GM12878 (cell line): Measurements from ENCODE around the gene TMUB1. TPM values are rescaled to one million over a fixed set of nuclear protein-coding genes. Genes with fewer than 3 reads are reported as not detected.

Experiments used
- ATAC-seq: fragments of 200-7000 bp; cut with Tn5 transposase; 3 replicates; pipeline ENCODE4 v1.9.1; 2020; ENCODE audit warnings: mild to moderate bottlenecking, moderate library complexity
- BruUV-seq: library from RNA; stranded (reverse); fragments of 400-500 nt; replicated peaks from 2 replicates; lab custom pipeline; 2021; lab: Mats Ljungman, UMichigan
- CTCF ChIA-PET: fragments of 300-600 bp; sonication (Branson Sonifier 250); formaldehyde crosslinking; extraction: SDS; loops from one replicate; lab custom pipeline; 2021; ENCODE audit warnings: inconsistent platforms; lab: Yijun Ruan, JAX
- POLR2A ChIA-PET: fragments of 350-600 bp; formaldehyde crosslinking; extraction: SDS; loops from one replicate; lab custom pipeline; 2021; ENCODE audit warnings: inconsistent platforms; lab: Charles Lee
- RAD21 ChIA-PET: fragments of 300-600 bp; sonication (Branson Sonifier 250); formaldehyde crosslinking; loops from one replicate; lab custom pipeline; 2023; ENCODE audit warnings: antibody characterized with exemption; ENCODE audit not compliant: unreplicated experiment; lab: Charles Lee
- SMC1A ChIA-PET: fragments of 300-600 bp; sonication (Branson Sonifier 250); formaldehyde crosslinking; loops from one replicate; lab custom pipeline; 2023; ENCODE audit not compliant: unreplicated experiment, uncharacterized antibody; lab: Charles Lee
- DNase-seq: peaks from one replicate; pipeline ENCODE4 v3.0.0-alpha.2; 2011; ENCODE audit warnings: low read depth, low spot score
- FAIRE-seq: peaks from 3 replicates; lab custom pipeline; 2011; peaks lifted over from hg19 to GRCh38; lab: Jason Lieb, UNC
- H2AFZ ChIP-seq: 2 replicates; pipeline ENCODE4 v1.6.0; 2011; ENCODE audit warnings: low read depth, low read length, control low read depth; ENCODE audit not compliant: control insufficient read depth
- H3K27ac ChIP-seq: 2 replicates; pipeline ENCODE4 v1.5.1; 2011; ENCODE audit warnings: control low read depth; ENCODE audit not compliant: control insufficient read depth, insufficient read depth
- H3K27me3 ChIP-seq, 2 experiments: replicated peaks in 1 of 2; 2 replicates each; pipeline versions ENCODE4 v1.6.0 to v1.6.1; 2011; ENCODE audit warnings: low read length in 1 of 2; ENCODE audit not compliant: control insufficient read depth in 2 of 2, insufficient read depth in 2 of 2
- H3K36me3 ChIP-seq, 2 experiments: 2 replicates each; pipeline ENCODE4 v1.5.1; 2011; ENCODE audit warnings: low read length in 1 of 2; ENCODE audit not compliant: control insufficient read depth in 2 of 2, insufficient read depth in 2 of 2
- H3K4me1 ChIP-seq: 2 replicates; pipeline ENCODE4 v1.6.1; 2011; ENCODE audit warnings: mild to moderate bottlenecking, low read length, moderate library complexity, mixed read lengths; ENCODE audit not compliant: control insufficient read depth, insufficient read depth
- H3K4me2 ChIP-seq: 2 replicates; pipeline ENCODE4 v1.6.0; 2011; ENCODE audit warnings: control low read depth; ENCODE audit not compliant: control insufficient read depth, insufficient read depth
- H3K4me3 ChIP-seq: fragments of 200-600 bp; sonication (generic); 2 replicates; pipeline ENCODE4 v1.5.1; 2016
- H3K79me2 ChIP-seq: 2 replicates; pipeline ENCODE4 v1.6.0; 2011; ENCODE audit warnings: low read length; ENCODE audit not compliant: control insufficient read depth, insufficient read depth
- H3K9ac ChIP-seq: 2 replicates; pipeline ENCODE4 v1.8.0; 2011; ENCODE audit warnings: low read length, control low read depth, mixed read lengths; ENCODE audit not compliant: control insufficient read depth, insufficient read depth
- H3K9me3 ChIP-seq: replicated peaks from 3 replicates; pipeline ENCODE4 v1.5.1; 2011; ENCODE audit warnings: mild to moderate bottlenecking, low read length; ENCODE audit not compliant: control insufficient read depth, insufficient read depth
- H4K20me1 ChIP-seq: 2 replicates; pipeline ENCODE4 v1.6.0; 2011; ENCODE audit not compliant: control insufficient read depth, insufficient read depth
- ATF2 ChIP-seq: IDR thresholded peaks from 2 replicates; pipeline ENCODE4 v1.6.1; 2012; ENCODE audit warnings: low read length, inconsistent platforms
- BCL3 ChIP-seq: IDR thresholded peaks from 2 replicates; pipeline ENCODE4 v1.6.1; 2011; ENCODE audit warnings: borderline replicate concordance, low read depth, mild to moderate bottlenecking, moderate library complexity, low read length; ENCODE audit not compliant: insufficient read depth, poor library complexity, severe bottlenecking
- FOXK2 ChIP-seq: fragments of 450-650 bp; IDR thresholded peaks from 2 replicates; pipeline ENCODE4 v1.6.1; 2017; ENCODE audit warnings: mild to moderate bottlenecking, moderate library complexity
- HDAC6 ChIP-seq: fragments of 200-600 bp; sonication (generic); IDR thresholded peaks from one replicate; pipeline ENCODE4 v1.8.0; 2017; ENCODE audit warnings: antibody characterized with exemption; ENCODE audit not compliant: unreplicated experiment
- IRF5 ChIP-seq: fragments of 450-650 bp; IDR thresholded peaks from 2 replicates; pipeline ENCODE4 v1.6.1; 2017; ENCODE audit warnings: borderline replicate concordance
- MYB ChIP-seq: fragments of 150-350 bp; IDR thresholded peaks from 2 replicates; pipeline ENCODE4 v1.6.1; 2014; ENCODE audit warnings: mild to moderate bottlenecking, low read depth, low read length, borderline replicate concordance
- RUNX3 ChIP-seq: IDR thresholded peaks from 2 replicates; pipeline ENCODE4 v1.6.1; 2012; ENCODE audit warnings: low read length, inconsistent platforms
- WGBS: methylation state at CpG from one replicate; pipeline ENCODE4 v1.1.6; 2016; ENCODE audit warnings: low lambda C conversion rate; ENCODE audit not compliant: insufficient replicate concordance, insufficient coverage; ENCODE audit errors: missing lambda C conversion rate; 5-methylcytosine and 5-hydroxymethylcytosine counted together
- in situ Hi-C: fragments of 300-500 bp; cut with MboI; formaldehyde crosslinking; loops from 9 replicates; pipeline ENCODE4 v1.14.3; 2018; ENCODE audit warnings: mixed read lengths
- intact Hi-C: fragments of 100-400 bp; cut with micrococcal nuclease; formaldehyde crosslinking; loops from one replicate; pipeline ENCODE4 v1.14.2; 2022; ENCODE audit not compliant: unreplicated experiment
- polyA plus RNA-seq, 11 experiments: library from polyadenylated mRNA; depleted of rRNA in 4 of 11; unstranded in 6 of 11; stranded (reverse) in 5 of 11; fragments of >200 nt; fragmentation: Nextera tagmentation in 4 of 11; fragmentation: Illumina TruSeq in 1 of 11; extraction: Ambion mirVana in 4 of 11; extraction: Trizol in 1 of 11; gene quantifications; 1 replicate in 1 of 11; 2 replicates in 10 of 11; pipeline versions ENCODE4 v1.2.1 to v1.2.3, GENCODE V29; 2011 to 2016; ENCODE audit warnings: inconsistent platforms in 2 of 11, missing spikeins in 2 of 11, low read depth in 1 of 11
- total RNA-seq, 4 experiments: library from RNA; depleted of rRNA in 3 of 4; stranded (reverse); fragments of >200 nt in 3 of 4; fragmentation: Illumina TruSeq in 1 of 4; extraction: Trizol in 1 of 4; gene quantifications; 2 replicates each; pipeline versions ENCODE4 v1.2.1 to v1.2.3, GENCODE V29; 2013 to 2021

The TMUB1 gene
- total and polyA plus RNA-seq, 10 of the 15 experiments (the other 5 are each of a cell fraction or from before 2014, with no cell fraction given), result 0.27 to 79.5 (median 41.3) TPM; not detected in 1

GRCh38 chr7:151100921-151101320 lies 17.6 kb upstream of the TMUB1 start (continued):
- TF ChIP-seq ATF2, result no peak
- no peak for TF ChIP-seq BCL3
- TF ChIP-seq IRF5, result no peak
- no peak for TF ChIP-seq MYB
- no peak for TF ChIP-seq FOXK2
- TF ChIP-seq RUNX3, result no peak

- no peaks in the 10 kb centered on the region; the same call in 1 of the 2 replicates for H4K20me1 ChIP-seq
- BruUV-seq, result no TSS peak
- ChIA-PET POLR2A (no interaction called here), CTCF (no interaction called here), RAD21 (interaction anchor here (0.8 kb wide), 1 partner anchor 11 kb away, joined by 3 read pairs; no protein-coding TSS in a partner anchor), SMC1A (no interaction called here)
- H3K27ac ChIP-seq, result no peak overlapping the region
- intact Hi-C loops, result no loop called here
- FAIRE-seq (no peak), DNase-seq (no peak), ATAC-seq (no peak)
- no peaks in the 10 kb centered on the region; the same call in 1 of the 2 replicates for H3K4me1 ChIP-seq
- H3K36me3 ChIP-seq, result peaks cover 4 to 8% of the 10 kb centered on the region in 2 experiments; a peak in 3 of 4 replicates
- H3K9ac ChIP-seq, result no peak overlapping the region
- no peak overlapping the region for H3K4me2 ChIP-seq
- in situ Hi-C loops, result no loop called here
- no peaks in the 10 kb centered on the region for H3K9me3 ChIP-seq
- H3K27me3 ChIP-seq, result no peaks in the 10 kb centered on the region
- WGBS, result 89% methylated on average over 20 of the region's 20 CpGs
- H3K79me2 ChIP-seq, result peaks cover 16% of the 10 kb centered on the region
- no peak overlapping the region for H3K4me3 ChIP-seq
- H2AFZ ChIP-seq, result no peak overlapping the region
- no peak for TF ChIP-seq HDAC6
Measured at GRCh38 chr7:151099486-151100211, 16.4 kb upstream of the TMUB1 start.
